GM20431 (cell line): ENCODE measurements around the gene NKD2.
"Not testable (repeated sequence)": the region's sequence is repeated elsewhere in the genome, so short reads cannot be mapped to it uniquely, and the experiment has no call there.

Source experiments
- in situ Hi-C: fragments of 300-500 bp; cut with MseI, MboI; formaldehyde crosslinking; loops from one replicate; pipeline ENCODE4 v1.15.0; 2020; ENCODE audit warnings: low sequenced_read_pairs; ENCODE audit not compliant: unreplicated experiment

NKD2 gene

DNA sequence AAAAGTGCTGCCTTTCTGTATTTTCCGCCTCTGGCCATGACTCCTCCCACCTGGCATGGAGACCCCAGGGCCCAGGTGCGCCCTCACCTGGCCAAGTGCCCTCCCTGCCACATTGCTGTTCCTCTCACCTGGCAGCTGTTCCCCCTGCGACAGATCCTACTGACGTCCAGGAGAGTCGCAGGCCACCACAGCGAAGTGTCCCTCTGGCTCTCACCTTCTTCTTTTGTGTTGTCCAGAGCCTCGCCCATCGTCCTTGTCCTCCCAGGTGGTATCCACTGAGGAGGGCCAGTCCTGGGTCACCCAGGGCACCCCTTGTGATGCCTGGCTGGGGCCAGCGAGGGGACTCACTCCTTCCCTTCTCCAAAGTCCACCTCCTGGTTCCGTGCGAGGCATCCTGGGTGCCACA lies 2.6 kb downstream of the NKD2 start:
- in situ Hi-C loops: no loop called here

DNA sequence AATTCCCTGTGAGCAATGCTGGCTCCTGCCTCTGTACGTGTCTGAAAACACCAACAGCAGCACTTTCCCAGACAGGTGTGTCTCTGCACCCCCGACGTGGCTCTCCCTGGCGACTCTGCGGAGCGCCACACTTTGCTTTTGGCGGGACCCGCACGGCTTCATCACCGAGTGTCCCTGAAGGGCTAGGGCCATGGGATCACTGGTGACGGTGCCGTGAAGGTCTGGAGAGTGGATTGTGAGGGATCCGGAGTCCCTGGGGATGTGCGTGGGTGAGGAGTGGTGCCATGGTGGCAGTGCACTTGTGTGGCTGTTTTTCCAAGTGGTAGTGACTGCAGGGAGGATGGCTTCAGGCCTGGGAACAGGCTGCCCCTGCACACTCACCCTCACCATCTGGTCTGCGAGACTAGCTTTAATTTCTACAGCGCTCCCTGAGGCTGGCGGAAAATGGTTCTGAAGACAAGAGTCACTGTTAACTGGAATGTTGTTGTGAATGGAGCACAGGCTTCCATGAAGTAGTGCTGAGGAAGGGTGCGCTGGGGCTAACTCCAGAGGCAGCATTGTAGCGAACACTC lies 3.2 kb downstream of the NKD2 start:
- in situ Hi-C loops: no loop called here

DNA sequence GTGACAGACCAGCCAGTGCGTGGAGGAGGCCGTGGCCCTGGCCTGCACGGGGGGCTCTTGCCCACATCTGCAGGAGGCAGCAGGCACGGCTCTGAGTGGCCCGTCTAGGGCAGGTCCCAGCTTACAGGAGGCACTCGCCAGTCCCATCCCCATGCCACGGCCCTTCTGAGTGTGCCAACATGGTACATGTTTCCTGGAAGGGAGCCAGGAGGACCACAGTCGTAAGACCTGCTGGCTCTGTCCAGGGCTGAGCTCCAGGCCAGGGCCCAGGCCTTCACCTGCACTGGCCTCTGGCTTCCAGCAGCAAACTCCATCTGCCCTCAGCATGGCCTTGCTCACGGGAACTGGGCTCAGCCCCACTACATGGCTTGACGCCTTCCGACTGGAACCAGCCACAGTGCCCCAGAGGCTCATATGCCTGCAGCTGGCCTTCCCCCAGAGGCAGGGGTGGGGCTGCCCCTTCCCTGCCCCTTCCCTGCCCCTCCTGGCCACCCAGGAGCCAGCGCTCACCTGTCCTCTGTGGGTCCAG lies 3.8 kb downstream of the NKD2 start:
- in situ Hi-C loops: no loop called here

DNA sequence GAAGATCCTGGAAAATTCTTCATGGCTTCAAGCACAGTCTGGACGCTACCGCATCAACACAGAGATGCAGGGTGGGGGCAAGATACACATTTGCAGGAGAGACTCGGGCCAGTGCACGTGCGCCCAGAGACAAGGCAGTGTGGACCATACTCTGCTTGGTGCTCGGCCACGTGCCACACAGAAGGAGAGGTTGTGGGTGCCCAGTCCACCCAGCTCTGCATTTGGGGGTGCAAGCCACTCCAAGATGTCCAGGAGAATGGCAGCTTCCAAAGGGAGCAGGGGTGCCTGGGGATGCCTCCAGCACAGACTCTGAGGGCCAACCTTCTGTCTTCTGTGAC lies 4.3 kb downstream of the NKD2 start:
- in situ Hi-C loops: no loop called here

DNA sequence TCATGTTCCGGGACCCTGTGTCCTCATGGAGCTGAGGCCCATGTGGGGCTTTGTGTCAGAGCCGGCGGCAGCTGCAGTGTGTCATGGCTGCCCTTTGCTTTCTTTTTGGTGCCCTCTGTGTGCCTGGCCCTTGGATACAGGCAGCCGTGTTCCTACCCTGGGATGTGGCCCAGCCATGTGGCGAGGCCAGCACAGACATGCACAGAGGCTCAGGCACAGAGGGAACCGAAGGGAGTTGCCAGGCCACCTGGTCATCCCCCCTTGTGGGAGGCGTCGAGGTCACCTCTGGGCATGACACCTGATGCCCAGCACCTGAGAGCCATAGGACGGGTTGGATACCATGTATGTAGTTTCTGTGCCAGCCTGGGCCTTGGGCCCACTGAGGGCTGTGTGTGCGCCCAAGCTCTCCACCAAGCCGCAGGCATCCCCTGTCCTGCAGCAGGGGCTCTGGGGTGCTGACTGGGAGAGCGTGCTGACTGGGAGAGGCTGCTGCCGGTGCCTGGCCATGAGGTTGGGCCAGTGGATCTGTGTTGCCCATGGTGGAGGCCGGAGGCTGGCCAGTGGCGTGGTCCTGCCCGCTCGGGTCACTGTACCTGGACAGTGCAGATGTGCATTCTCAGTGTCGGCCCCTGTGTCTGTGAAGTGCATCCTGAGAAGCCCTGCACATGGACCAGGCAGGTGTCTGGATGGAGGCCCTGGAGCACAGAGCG lies 4.8 kb downstream of the NKD2 start:
- in situ Hi-C loops: no loop called here

DNA sequence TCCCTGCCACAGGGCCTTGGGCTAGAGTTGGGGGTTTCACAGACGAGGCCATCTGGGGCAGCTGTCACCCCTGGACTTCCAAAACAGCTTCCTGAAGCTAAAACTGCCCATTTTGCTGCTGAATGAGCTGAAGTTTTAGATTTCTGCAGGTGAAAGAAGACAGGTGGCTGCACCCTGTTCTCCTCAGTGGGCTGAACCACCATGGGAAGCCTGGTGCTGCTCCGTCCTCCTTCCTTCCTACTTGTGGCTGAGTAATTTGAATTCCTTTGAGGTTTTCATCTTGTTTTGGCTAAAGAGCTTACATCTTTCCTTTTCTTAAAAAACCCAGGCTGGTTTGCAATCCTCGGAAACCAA lies 5.3 kb downstream of the NKD2 start:
- in situ Hi-C loops: no loop called here

DNA sequence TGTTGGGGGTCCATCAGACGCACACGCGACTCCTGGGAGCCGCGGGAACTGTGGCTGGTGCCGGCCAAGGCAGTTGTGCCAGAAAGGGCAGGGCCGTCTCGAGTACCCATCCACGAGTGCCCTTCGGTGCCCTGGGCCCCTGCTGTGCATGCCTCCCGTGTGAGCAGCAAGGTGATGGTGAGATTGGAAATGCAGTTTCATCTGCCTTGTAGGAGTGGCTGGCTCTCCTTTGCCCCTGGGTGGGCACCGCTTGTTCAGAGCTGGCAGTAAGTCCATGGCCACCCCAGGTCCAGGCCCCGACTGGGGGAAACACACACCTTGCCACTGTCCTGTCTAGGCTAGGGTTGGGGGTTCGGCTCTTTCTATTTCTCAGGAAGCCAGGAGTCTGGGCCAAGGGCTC lies 5.7 kb downstream of the NKD2 start:
- in situ Hi-C loops: no loop called here

DNA sequence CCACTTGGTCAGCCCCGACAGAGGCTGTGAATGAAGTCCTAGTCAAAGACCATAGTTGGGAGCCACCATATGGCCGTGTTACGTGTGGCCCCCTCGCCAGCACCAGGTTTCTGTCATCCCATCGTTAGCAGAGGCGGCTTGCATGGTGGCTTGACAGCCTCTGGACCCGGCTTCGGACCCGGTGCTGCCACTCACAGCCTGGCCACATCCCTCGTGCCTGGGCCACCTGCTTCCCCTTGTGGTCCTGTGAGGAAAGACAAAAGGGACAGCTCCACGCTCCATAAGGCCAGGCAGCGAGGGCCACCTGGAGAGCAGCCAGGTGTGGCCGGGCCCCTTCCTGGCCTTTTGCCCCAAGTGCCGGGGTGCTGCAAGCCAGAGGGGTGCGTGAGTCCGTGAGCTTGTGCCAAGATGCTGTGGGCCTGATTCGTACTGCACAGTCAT lies 6.2 kb downstream of the NKD2 start:
- in situ Hi-C loops: no loop called here

DNA sequence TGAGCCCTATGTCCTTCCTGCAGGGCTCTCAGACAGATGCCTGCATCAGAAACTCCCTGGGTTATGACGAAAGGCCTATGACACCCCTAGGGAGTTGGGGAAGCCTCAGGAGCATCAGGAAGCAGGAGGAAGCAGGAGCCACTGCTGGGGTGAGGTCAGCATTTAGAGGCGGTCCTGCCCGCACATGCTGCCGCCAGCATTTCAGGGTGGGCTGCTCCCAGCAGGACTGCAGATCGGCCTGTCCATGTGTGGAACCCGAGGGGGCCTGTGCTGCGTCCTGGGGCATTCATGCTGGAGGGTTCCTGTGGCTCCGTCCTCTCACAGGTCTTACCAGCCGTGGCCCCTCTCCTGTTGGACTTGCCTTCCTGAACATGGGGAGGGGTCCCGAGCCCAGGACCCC lies 6.9 kb downstream of the NKD2 start:
- in situ Hi-C loops: no loop called here

DNA sequence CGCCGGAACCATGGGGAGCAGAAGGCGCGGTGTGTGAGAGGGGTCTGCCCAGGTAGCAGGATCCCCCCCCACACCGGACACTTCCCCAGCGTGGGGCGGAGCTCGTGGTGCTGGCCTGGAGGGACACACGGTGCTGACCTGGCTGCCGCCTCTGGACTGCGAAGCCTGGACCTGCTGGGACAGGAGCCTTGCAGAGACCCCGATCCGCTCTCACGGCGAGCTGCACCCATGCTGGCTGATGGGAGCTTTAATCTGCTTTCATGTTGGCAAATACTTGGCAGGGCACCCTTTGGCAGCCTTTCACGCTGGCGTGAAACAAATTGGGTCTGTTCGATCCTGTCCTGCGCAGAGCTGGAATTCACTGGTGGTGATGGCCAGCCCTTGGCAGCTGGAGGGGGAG lies 7.4 kb downstream of the NKD2 start:
- in situ Hi-C loops: no loop called here

DNA sequence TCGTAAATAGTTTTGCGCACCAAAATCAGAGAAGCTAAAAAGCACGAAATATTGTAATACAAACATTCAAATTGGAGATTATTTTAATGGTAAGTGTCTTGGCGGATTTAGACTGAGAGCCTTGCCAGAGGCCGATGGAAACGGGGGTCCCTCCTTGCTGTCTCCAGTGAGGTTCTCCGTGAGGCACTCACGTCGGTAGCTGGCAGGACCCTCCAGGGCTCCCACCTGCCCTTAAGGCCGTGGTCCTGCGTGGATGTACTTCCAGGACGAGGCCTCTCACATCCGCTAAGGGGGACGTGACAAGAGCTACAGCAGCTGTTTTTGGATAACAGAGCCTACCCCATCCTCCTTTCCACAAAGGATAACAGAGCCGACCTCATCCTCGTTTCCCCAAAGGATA lies 7.9 kb downstream of the NKD2 start:
- in situ Hi-C loops: no loop called here

DNA sequence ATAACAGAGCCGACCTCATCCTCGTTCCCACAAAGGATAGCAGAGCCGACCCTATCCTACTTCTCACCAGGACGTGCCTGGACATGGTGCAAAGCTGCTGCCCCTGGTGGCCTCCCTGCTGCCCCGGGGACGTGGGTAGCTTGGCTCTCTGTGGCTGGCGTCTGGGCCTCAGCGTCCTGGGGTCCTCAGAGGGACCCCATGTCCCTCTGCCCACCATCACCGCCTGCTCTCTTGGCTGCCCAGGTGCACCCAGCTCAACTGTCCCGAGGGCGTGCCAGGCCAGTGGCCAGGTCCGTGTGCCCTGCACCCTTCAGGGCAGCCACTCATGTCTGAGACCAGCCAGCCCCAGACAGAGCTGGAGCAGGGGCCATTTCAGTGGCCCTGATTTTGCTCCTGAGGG lies 8.5 kb downstream of the NKD2 start:
- in situ Hi-C loops: no loop called here

DNA sequence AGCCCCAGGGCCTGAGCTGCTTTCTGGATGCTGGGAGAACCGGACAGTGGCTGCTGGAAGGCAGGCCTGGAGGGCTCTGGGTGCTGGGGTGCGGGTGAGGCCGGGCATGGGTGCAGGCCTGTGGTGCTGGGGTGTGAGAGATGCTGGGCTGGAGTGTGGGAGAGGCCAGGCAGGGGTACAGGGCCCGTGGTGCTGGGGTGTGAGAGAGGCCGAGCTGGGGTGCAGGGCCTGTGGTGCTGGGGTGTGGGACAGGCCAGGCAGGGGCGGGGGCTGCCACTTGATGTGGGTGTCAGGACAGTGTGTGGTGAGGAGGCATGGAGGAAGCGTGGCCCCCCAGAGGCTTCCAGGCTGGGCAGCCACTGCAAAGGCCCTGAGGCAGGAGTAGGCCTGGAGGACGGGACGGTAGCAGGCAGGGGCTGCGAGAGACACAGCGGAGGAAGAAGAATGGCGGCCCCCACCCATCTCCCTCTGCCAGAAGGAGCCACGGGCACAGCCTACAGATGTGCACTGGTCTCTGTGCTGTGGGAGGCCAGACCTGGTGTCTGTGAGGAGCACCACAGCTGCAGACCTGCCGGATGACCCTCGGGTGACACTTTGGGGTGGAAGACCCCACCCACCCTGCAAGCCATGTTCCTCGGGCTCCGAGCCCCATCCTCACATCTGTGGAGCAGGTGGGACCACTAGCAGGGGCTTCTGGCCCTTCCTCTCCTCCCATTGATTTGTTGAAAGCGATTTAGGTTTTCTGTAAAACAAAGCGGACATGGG lies 9.3 kb downstream of the NKD2 start:
- in situ Hi-C loops: no loop called here

DNA sequence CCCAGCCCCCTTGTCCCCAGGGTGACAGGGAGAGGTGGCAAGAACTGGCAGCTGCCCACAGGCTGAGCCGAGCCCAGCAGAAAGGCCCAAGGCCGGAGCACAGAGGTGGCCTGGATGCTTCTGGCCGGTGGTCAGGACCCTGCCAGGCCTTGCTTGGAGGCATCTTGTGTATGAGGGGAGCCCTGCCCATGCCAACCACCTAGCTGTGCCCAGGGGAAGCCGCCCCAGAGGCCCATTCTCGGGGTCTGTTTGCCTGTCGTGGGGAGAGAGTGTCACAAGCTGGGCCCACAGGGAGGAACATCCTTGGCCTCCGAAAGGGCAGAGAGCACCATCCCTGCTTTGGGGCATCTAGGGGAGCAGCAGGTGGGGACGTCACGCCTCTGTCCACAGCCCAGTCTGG lies 10.0 kb downstream of the NKD2 start:
- in situ Hi-C loops: no loop called here

DNA sequence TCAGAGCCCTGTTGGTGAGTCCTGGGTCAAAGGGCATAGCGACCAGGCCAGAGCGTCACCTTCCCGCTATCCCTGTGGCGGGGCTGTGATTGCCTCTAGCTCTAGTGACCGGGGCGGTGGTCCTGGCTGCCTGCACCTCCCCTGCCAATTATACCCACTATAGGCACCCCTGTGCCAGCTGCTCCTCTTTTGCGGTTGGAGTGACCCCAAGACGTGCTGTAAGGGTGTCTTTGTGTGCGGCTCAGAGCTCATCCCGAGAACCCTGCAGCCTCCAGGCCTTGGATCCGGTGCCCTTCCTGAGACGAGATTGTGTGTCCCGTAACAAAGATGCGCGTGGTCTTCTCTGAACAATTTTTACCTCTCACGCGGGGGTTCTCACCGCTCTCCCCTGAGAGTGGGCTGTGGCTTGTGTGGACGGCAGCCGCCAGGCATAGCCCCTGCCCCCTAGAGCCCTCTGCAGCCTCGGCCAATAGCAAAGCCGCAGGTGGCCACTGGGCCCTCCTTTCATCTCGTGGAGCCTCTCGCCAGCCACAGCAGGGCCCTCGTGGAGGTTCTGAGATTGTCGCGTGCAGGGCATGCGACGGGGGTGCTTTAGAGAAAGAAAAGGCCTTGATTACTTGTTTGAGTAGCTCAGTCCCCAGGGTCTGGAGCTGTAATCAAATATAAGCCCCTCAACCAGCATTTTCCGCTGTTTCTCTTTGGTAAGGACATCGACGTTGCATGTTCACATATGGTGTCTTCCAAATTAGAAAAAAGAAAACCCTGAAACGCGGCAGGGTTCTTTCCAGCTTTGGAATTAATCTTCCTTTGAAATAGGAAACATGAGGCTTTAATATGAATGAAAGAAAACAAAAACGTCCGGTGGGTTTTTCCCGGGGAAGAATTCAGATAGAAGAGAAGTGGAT lies 10.7 kb downstream of the NKD2 start:
- in situ Hi-C loops: no loop called here

DNA sequence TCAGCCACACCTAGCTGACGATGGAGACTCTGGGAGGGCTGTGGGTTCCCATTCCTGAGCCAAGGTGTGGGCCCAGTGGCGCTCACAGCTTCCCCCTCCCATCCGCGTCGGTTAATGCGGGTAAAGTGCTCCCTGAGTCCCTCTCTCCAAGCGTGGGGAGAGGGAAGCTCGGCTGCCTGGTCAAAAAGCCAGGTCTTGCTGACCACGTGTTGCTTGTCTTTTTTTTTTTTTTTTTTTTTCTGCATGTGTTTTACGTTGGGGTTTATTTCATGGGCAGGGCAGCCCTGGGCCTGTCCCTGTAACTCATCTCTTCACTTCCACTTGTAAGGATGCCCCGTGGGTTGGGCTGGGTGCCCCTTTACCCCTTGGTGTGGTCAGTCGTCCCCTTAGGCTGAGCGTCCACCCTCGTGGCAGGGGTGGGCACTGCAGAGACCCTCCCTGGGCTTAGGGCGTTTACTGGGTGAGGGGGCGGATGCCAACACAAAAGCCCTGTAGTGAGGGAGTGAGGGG lies 11.9 kb downstream of the NKD2 start:
- in situ Hi-C loops: no loop called here

DNA sequence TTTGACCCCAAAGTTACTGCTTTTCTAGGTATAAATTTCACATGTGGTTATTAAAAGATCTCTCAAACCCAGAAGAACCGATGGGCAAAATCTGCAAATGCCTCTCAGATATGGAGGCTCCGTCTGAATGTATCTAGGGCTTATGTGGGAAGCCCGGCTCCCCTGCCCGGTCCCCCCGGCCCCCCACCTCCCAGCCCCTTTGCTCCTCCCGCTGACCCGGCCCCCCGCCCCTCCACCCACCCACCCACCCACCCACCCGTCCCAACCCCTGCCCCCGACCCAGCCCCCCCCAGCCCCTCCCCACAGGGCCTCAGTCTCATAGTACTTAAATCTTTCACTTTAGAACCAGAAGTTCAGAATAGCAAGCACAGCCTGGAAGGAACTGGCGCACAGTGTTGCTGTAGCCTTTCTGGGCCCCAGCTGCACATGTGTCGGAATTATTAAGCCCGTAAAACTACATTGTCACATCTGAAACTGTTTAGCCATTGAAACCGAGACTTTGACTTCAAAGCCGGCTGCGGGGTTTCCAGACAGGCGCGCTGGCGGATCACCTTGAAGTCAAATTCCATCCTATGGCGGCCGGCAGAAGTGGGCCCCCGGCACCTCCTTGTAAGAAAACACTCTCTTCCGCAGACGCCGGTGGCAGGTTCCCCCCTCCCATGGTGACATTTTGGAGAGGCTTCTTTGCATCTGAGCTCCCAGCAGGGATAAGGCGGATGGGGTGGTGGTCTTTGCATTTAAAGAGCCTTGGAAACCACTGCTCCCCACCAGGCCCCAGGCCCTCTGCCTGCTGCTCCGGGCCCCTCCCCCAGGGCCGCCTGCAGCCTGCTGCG lies 12.8 kb downstream of the NKD2 start:
- in situ Hi-C loops: no loop called here

DNA sequence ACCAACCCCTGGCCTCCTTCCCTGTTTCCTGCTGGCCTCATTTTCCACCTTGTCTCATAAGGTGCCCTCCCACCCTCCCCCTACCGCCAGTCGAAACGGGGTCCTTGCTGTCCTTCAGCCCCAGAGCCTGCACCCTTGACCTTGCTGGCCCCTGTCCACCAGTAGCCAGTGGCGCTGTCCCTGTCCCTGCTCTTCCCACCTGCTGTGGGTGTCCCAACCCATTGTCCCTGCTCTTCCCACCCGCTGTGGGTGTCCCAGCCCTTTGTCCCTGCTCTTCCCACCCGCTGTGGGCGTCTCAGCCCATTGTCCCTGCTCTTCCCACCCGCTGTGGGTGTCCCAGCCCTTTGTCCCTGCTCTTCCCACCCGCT lies 13.4 kb downstream of the NKD2 start:
- in situ Hi-C loops: not testable (repeated sequence)
